ENCODE results near the gene RNF43. TPM values are rescaled to one million over a fixed set of nuclear protein-coding genes. Genes with fewer than 3 reads are reported as not detected.

The RNF43 gene
- total RNA-seq, 1 experiment from 2014 or later, result 3.8 TPM

DNA sequence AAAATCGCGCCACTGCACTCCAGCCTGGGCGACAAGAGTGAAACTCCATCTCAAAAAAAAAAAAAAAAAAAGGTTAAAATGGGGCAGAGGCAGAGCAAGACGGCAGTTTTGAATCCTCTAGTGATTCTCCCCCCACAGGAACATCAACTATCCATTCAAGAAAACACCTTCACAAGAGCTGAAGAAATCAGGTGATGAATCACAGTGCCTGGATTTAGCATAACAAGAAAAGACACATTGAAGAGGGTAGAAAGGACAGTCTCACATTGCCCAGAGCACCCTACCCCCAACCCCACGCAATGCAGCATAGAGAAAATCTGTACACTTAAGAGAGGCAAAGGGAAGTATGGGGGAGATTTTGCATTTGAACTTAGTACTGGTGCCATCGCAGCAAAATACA lies 28.8 kb upstream of the RNF43 start:
- Histone ChIP-seq H3K9me2 (replicated peaks; ENCODE audit: low read length) (no peaks in the 10 kb centered on the region), H3K9ac (ENCODE audit: low read length) (no peak overlapping the region), H3K27me3 (ENCODE audit: low read length) (peaks cover 20% of the 10 kb centered on the region), H3K4me3 (ENCODE audit: low read length) (no peak overlapping the region), H4K20me1 (ENCODE audit: low read length) (no peaks in the 10 kb centered on the region), H3K4me2 (ENCODE audit: low read length) (no peak overlapping the region), H3K79me2 (ENCODE audit: low read length) (no peaks in the 10 kb centered on the region), H3F3A (ENCODE audit: low read length, unreplicated experiment) (no peaks in the 10 kb centered on the region), H3K4me1 (ENCODE audit: insufficient read depth, low read length) (no peaks in the 10 kb centered on the region), H3K36me3 (ENCODE audit: low read depth, low read length) (no peaks in the 10 kb centered on the region), H3K9me3 (ENCODE audit: low read length) (no peaks in the 10 kb centered on the region), H2AFZ (ENCODE audit: low read length) (no peak overlapping the region), H3K27ac (ENCODE audit: low read length) (no peak overlapping the region)
- ChIA-PET CTCF (interaction anchor here (1.2 kb wide), 1 partner anchor 129 kb away, joined by 8 read pairs; no protein-coding TSS in a partner anchor), POLR2A (ENCODE audit: unreplicated experiment) (no interaction called here)
- DNase-seq (no peak), ATAC-seq (no peak)
- intact Hi-C loops (cut with micrococcal nuclease), result loop anchor here (2.0 to 5.0 kb wide), 3 partner anchors 184 to 323 kb away; no protein-coding TSS in a partner anchor
- no TSS peak for BruUV-seq (replicated peaks)
- TF ChIP-seq EZH2phosphoT487 (IDR thresholded peaks at IDR 0.05; ENCODE audit: borderline replicate concordance, low read length) (no peak), EZH2 (IDR thresholded peaks at IDR 0.05; ENCODE audit: low read length, unreplicated experiment) (no peak), CTCF (conservative IDR thresholded peaks at IDR 0.05; ENCODE audit: low read depth, low read length) (no peak)

- intact Hi-C loops (cut with micrococcal nuclease), result no loop called here
- H3K27ac ChIP-seq (ENCODE audit: low read length), result no peak overlapping the region
- no peaks in the 10 kb centered on the region for H3K9me3 ChIP-seq (ENCODE audit: low read length)
- no peak for ATAC-seq
- BruUV-seq (replicated peaks), result no TSS peak
- H3K9me2 ChIP-seq (replicated peaks; ENCODE audit: low read length), result no peaks in the 10 kb centered on the region
- ChIA-PET CTCF (no interaction called here), POLR2A (ENCODE audit: unreplicated experiment) (no interaction called here)
- H4K20me1 ChIP-seq (ENCODE audit: low read length), result no peaks in the 10 kb centered on the region
- H3K4me3 ChIP-seq (ENCODE audit: low read length), result no peak overlapping the region
- H3K36me3 ChIP-seq (ENCODE audit: low read depth, low read length), result no peaks in the 10 kb centered on the region
- H3K9ac ChIP-seq (ENCODE audit: low read length), result no peak overlapping the region
- no peaks in the 10 kb centered on the region for H3K4me1 ChIP-seq (ENCODE audit: insufficient read depth, low read length)
- TF ChIP-seq EZH2phosphoT487 (IDR thresholded peaks at IDR 0.05; ENCODE audit: borderline replicate concordance, low read length), result no peak
- no peak for TF ChIP-seq EZH2 (IDR thresholded peaks at IDR 0.05; ENCODE audit: low read length, unreplicated experiment)
- TF ChIP-seq CTCF (conservative IDR thresholded peaks at IDR 0.05; ENCODE audit: low read depth, low read length), result no peak
- H2AFZ ChIP-seq (ENCODE audit: low read length), result no peak overlapping the region
- no peaks in the 10 kb centered on the region for H3F3A ChIP-seq (ENCODE audit: low read length, unreplicated experiment)
- H3K4me2 ChIP-seq (ENCODE audit: low read length), result no peak overlapping the region
- no peaks in the 10 kb centered on the region for H3K79me2 ChIP-seq (ENCODE audit: low read length)
- H3K27me3 ChIP-seq (ENCODE audit: low read length), result peaks cover 43% of the 10 kb centered on the region
- DNase-seq, result no peak
Measured at GRCh38 chr17:58436805-58437239, 19.5 kb upstream of the RNF43 start.

DNA sequence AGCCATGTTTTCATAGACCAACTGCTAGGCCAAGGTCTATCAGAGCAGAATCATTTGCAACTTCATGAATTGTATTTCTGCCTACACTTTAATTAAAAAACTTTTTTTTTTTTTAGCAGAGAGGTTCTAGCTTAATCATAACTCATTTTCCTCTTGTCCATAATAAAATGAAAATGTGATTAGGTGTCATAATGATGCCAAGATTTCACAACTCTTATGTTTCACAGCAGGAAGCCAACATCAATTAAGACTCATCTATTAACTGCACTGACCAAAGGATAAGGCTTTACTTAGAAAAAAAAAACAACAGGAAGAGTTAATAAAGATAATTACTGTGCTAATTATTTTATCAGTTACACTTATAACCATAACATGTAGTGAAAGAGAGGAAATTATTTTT lies 18.9 kb upstream of the RNF43 start:
- ChIA-PET POLR2A (ENCODE audit: unreplicated experiment) (no interaction called here), CTCF (no interaction called here)
- Histone ChIP-seq H3K4me3 (ENCODE audit: low read length) (no peak overlapping the region), H3F3A (ENCODE audit: low read length, unreplicated experiment) (no peaks in the 10 kb centered on the region), H3K4me2 (ENCODE audit: low read length) (no peak overlapping the region), H3K79me2 (ENCODE audit: low read length) (no peaks in the 10 kb centered on the region), H3K9ac (ENCODE audit: low read length) (no peak overlapping the region), H3K36me3 (ENCODE audit: low read depth, low read length) (no peaks in the 10 kb centered on the region), H2AFZ (ENCODE audit: low read length) (no peak overlapping the region), H3K27me3 (ENCODE audit: low read length) (peaks cover 43% of the 10 kb centered on the region), H4K20me1 (ENCODE audit: low read length) (no peaks in the 10 kb centered on the region), H3K27ac (ENCODE audit: low read length) (no peak overlapping the region), H3K9me2 (replicated peaks; ENCODE audit: low read length) (no peaks in the 10 kb centered on the region), H3K9me3 (ENCODE audit: low read length) (no peaks in the 10 kb centered on the region), H3K4me1 (ENCODE audit: insufficient read depth, low read length) (no peaks in the 10 kb centered on the region)
- intact Hi-C loops (cut with micrococcal nuclease), result no loop called here
- BruUV-seq (replicated peaks), result no TSS peak
- no peak for DNase-seq
- no peak for ATAC-seq
- TF ChIP-seq EZH2 (IDR thresholded peaks at IDR 0.05; ENCODE audit: low read length, unreplicated experiment) (no peak), EZH2phosphoT487 (IDR thresholded peaks at IDR 0.05; ENCODE audit: borderline replicate concordance, low read length) (no peak)

All from PC-3 (cell line).